Cardiac muscle cell (in vitro differentiated cells and primary cell): ENCODE data around the gene LAMA4. TPM values are rescaled to one million over a fixed set of nuclear protein-coding genes. Genes with fewer than 3 reads are reported as not detected.

ENCODE experiments used
- DNase-seq, 2 donors: peaks; one replicate each; pipeline versions ENCODE4 v3.0.0 to v3.0.0-alpha.2; 2010 to 2017; ENCODE audit warnings: low read depth in 1 of 2, low spot score in 1 of 2
- H3K27ac ChIP-seq: fragments of 200-600 bp; sonication (generic); 2 replicates; pipeline ENCODE4 v1.5.1; 2016
- H3K27me3 ChIP-seq: fragments of 200-600 bp; sonication (generic); 2 replicates; pipeline ENCODE4 v1.6.0; 2016; ENCODE audit warnings: control low read depth
- H3K36me3 ChIP-seq: fragments of 200-600 bp; sonication (generic); 2 replicates; pipeline ENCODE4 v1.5.1; 2016; ENCODE audit warnings: control low read depth
- H3K4me1 ChIP-seq: fragments of 200-600 bp; sonication (generic); 2 replicates; pipeline ENCODE4 v1.8.1; 2017; ENCODE audit warnings: low read depth, mild to moderate bottlenecking, mixed run types
- H3K4me3 ChIP-seq: fragments of 200-600 bp; sonication (generic); 2 replicates; pipeline ENCODE4 v1.5.1; 2016; ENCODE audit warnings: mild to moderate bottlenecking
- H3K9me3 ChIP-seq: fragments of 200-600 bp; sonication (generic); 2 replicates; pipeline ENCODE4 v1.5.1; 2017; ENCODE audit warnings: low read depth, mild to moderate bottlenecking, control low read depth
- CTCF ChIP-seq: IDR thresholded peaks from 2 replicates; pipeline ENCODE4 v1.5.1; 2012; ENCODE audit warnings: low read depth, mild to moderate bottlenecking, low read length
- polyA plus RNA-seq: library from polyadenylated mRNA; unstranded; fragments of >200 nt; fragmentation: Nextera tagmentation; extraction: Ambion mirVana; gene quantifications from 2 replicates; pipeline ENCODE4 v1.2.1, GENCODE V29; 2016
- total RNA-seq: library from RNA; depleted of rRNA; stranded (reverse); fragments of >200 nt; gene quantifications from 2 replicates; pipeline ENCODE4 v1.2.3, GENCODE V29; 2016

Gene LAMA4, protein sequence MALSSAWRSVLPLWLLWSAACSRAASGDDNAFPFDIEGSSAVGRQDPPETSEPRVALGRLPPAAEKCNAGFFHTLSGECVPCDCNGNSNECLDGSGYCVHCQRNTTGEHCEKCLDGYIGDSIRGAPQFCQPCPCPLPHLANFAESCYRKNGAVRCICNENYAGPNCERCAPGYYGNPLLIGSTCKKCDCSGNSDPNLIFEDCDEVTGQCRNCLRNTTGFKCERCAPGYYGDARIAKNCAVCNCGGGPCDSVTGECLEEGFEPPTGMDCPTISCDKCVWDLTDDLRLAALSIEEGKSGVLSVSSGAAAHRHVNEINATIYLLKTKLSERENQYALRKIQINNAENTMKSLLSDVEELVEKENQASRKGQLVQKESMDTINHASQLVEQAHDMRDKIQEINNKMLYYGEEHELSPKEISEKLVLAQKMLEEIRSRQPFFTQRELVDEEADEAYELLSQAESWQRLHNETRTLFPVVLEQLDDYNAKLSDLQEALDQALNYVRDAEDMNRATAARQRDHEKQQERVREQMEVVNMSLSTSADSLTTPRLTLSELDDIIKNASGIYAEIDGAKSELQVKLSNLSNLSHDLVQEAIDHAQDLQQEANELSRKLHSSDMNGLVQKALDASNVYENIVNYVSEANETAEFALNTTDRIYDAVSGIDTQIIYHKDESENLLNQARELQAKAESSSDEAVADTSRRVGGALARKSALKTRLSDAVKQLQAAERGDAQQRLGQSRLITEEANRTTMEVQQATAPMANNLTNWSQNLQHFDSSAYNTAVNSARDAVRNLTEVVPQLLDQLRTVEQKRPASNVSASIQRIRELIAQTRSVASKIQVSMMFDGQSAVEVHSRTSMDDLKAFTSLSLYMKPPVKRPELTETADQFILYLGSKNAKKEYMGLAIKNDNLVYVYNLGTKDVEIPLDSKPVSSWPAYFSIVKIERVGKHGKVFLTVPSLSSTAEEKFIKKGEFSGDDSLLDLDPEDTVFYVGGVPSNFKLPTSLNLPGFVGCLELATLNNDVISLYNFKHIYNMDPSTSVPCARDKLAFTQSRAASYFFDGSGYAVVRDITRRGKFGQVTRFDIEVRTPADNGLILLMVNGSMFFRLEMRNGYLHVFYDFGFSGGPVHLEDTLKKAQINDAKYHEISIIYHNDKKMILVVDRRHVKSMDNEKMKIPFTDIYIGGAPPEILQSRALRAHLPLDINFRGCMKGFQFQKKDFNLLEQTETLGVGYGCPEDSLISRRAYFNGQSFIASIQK (N-terminal part only)
- total RNA-seq (155 and 304 TPM in 2 replicates), polyA plus RNA-seq (162 and 244 TPM in 2 replicates)

DNA sequence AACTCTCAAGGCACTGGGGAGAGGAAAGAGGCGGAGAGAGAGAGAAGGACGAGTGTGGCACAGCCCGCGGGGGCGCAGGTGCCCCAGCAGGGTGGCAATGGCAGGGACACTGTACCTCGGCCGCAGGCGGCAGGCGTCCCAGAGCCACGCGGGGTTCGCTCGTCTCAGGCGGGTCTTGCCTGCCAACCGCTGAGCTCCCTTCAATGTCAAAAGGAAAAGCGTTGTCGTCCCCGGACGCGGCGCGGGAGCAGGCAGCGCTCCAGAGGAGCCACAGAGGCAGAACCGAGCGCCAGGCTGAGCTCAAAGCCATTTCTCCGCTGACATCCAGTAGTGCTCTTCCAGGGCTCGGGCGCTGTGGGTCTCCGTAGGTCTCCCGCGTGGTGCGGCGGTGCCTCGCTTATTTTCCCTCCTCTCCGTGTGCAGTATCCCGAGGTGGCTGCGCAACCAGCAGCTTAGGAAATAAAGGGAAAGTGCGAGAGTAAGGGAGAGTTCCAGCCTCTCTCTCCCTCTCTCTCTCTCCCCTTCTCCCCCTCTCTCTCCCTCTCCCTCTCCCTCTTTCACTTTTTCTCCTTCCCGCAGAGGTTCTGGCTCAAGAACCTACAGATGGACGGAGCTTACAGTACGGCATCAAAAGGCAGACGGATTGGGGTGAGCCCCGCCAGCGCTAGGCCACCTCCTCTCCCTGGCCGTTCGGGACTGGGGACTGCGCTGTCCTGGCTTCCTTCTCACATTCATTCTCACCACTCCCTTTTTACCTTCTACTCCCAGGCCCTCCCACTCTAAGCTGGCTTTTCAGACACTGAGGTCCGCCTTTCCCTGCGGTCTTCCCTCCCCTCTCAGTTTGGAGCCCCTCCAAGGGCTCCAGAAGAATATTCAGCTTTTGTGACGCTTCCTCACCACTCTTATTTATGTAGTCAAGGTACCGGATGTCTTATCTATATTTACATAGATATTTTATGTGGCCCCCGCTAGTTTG is at the start of gene LAMA4:
TSS of gene LAMA4 (minus strand) at position 727 of the 976 bp plus-strand sequence. CDS start at position 310, 417 bp downstream.
- TF ChIP-seq CTCF = no peak
- no peaks in the 10 kb centered on the region for H3K9me3 ChIP-seq
- peak; percentile 69 to 91 for DNase-seq
- peaks cover 34% of the 10 kb centered on the region for H3K4me1 ChIP-seq
- H3K4me3 ChIP-seq = peak within 1 kb of the TSS; percentile 94
- peaks cover 5% of the 10 kb centered on the region for H3K36me3 ChIP-seq
- no peaks in the 10 kb centered on the region for H3K27me3 ChIP-seq
- peak within 1 kb of the TSS; percentile 81 for H3K27ac ChIP-seq

GRCh38 chr6:112302142-112302705 is 47.9 kb upstream of the LAMA4 start:
- no peak for TF ChIP-seq CTCF
- peak in 1 of 2 donors; percentile 33 for DNase-seq
- Histone ChIP-seq H3K27me3 (no peaks in the 10 kb centered on the region), H3K9me3 (no peaks in the 10 kb centered on the region), H3K4me1 (peaks cover 25% of the 10 kb centered on the region), H3K4me3 (no peak overlapping the region), H3K27ac (no peak overlapping the region), H3K36me3 (no peaks in the 10 kb centered on the region)

- H3K27me3 ChIP-seq = no peaks in the 10 kb centered on the region
- H3K4me1 ChIP-seq = peaks cover 17% of the 10 kb centered on the region
- no peak for DNase-seq
- TF ChIP-seq CTCF = no peak
- H3K9me3 ChIP-seq = no peaks in the 10 kb centered on the region
- H3K36me3 ChIP-seq = no peaks in the 10 kb centered on the region
- H3K4me3 ChIP-seq = no peak overlapping the region
- no peak overlapping the region for H3K27ac ChIP-seq
These were observed 46.5 kb upstream of the LAMA4 start for GRCh38 chr6:112300896-112301295.

DNA sequence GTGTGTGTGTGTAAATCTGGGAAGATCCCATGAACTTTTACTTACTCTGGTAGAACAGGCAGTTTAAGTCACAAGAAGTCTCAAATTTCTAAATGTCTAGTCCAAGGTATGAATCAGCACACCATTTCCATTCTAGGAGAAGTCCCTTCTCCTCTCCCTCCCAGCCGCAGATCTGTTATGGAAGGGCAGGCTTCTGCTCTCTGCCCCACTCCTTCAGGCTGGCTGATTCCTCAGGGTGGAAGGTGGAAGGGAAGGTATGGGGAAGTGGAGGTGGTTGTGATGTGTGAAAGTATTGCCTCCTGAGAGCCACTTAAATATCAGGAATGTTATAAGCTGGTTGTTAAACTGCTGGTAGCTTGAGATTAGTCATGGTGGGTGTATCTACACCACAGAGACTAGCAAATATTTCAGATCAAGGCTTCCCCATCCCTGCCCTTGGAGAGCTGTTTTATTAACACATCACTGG is 44.5 kb upstream of the LAMA4 start:
- H3K36me3 ChIP-seq = no peaks in the 10 kb centered on the region
- peak; percentile 30 to 64 for DNase-seq
- no peak for TF ChIP-seq CTCF
- peaks cover 19% of the 10 kb centered on the region for H3K4me1 ChIP-seq
- H3K9me3 ChIP-seq = no peaks in the 10 kb centered on the region
- no peaks in the 10 kb centered on the region for H3K27me3 ChIP-seq
- H3K27ac ChIP-seq = no peak overlapping the region
- H3K4me3 ChIP-seq = no peak overlapping the region
